Raji (cell line): ENCODE data around the gene FBL.

ENCODE experiments used
- POLR2A ChIP-seq: IDR thresholded peaks from 2 replicates; pipeline ENCODE4 v1.6.1; 2011; ENCODE audit warnings: low read depth, low read length, control low read depth; ENCODE audit not compliant: insufficient read depth

FBL gene

DNA sequence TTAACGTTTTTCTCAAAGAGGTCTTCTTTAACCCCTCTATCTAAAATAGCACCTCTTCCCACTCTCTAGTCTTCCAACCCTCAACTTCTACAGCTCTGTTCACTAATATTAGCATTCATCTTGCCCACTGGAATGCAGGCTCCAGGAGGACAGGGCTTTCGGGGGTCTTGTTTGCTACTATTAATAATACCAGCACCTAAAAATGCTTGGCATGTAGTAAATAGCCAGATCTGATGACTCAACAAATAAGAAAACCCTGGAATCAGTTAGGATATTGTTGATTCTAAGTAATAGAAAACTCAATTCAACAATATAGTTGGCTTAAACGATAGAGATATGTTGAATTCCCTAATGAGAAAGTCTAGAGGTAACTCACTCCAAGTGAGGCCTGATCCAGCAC lies 26.4 kb downstream of the FBL start:
- TF ChIP-seq POLR2A: no peak

GRCh38 chr19:39818626-39819097 lies 27.5 kb downstream of the FBL start:
- TF ChIP-seq POLR2A: no peak

GRCh38 chr19:39817888-39818561 lies 28.2 kb downstream of the FBL start:
- no peak for TF ChIP-seq POLR2A

- no peak for TF ChIP-seq POLR2A
These were observed 29.7 kb downstream of the FBL start for GRCh38 chr19:39816287-39817048.

DNA sequence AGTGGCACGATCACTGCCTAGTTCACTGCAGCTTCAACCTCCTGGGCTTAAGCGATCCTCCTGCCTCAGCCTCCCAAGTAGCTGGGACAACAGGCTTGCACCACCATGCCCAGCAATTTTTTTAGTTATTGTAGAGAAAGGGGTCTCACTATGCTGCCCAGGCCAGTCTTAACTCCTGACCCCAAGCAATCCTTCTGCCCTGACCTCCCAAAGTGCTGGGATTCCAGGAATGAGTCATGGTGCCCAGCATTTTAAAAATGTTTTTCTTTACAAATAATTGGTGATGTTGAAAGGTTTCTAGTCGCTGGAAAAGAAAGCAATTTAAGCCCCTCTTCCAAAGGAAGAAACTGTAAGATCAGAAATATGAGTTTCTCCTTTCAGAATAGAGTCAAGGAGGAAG lies 31.6 kb downstream of the FBL start:
- no peak for TF ChIP-seq POLR2A

- TF ChIP-seq POLR2A: no peak
These were observed 32.8 kb downstream of the FBL start for GRCh38 chr19:39813264-39813993.

- TF ChIP-seq POLR2A: no peak
These were observed 35.1 kb downstream of the FBL start for GRCh38 chr19:39811064-39811463.

- no peak for TF ChIP-seq POLR2A
These were observed 35.8 kb downstream of the FBL start for GRCh38 chr19:39810424-39810823.

DNA sequence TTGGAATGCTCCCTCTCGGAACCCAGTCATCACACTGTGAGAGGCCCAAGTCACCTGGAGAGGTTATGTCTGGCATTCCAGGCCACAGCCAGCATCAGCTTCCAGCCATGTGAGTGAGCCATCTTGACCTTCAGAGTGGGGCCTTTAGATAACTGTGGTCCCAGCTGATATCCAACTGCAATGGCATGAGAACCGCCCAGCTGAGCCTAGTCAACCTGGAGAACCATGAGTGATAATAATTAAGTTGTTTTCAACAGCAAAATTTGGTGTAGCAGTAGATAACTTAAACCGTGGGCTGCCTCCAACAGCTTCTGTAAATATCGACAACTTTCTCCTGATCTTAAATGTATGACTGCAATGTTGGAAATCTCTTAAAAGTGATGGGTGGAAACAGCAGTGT lies 36.8 kb downstream of the FBL start:
- TF ChIP-seq POLR2A: no peak

DNA sequence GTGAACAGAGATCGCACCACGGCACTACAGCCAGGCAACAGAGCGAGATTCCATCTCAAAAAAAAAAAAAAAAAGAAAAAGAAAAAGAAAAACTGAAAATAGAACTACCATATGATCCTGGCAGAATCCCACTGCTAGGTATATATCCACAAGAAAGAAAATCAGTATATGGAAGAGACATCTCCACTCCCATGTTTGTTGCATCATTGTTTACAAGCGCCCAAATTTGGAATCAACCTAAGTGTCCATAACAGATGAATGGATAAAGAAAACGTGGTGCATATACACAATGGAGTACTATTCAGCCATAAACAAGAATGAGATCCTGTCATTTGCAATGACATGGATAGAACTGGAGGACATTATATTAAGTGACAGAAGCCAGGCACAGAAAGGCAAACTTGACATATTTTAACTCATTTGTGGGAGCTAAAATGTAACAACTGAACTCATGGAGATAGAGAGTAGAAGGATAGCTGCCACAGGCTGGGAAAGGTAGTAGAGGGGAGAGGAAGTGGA lies 38.3 kb downstream of the FBL start:
- TF ChIP-seq POLR2A: no peak

- no peak for TF ChIP-seq POLR2A
These were observed 41.1 kb downstream of the FBL start for GRCh38 chr19:39805104-39805503.

DNA sequence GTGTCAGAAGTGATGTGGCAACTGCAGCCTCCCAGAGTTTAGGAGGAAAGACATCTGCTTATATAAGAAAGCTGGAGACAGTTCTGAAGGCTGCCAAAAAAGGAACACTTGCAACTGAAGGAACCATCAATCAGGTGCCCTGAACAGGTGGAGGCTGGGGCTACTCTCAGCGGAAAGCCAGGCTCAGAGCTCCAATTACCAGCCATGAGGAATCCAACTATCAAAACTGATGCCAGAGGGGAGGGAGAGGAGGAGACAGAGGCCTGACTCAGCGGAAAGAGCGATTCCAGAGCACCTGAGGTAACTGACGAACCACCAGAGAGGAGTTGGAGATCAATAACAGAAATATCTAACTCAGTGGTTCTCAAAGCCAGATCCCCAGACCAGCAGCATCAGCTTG lies 43.2 kb downstream of the FBL start:
- no peak for TF ChIP-seq POLR2A

DNA sequence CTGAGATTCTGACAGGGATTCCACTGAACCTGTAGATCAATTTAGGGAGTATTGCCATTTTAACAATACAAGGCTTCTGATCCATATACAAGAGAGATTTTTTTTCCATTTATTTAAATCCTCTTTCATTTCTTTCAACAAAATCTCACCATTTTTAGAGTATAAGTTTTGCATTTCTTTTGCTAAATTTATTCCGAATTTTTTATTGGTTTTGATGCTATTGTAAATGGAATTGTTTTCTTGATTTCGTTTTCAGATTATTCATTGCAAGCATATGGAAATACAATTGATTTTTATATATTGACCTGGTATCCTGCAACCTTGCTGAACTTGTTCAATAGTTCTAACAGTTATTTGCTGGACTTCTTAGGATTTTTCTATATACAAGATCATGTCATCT lies 49.1 kb downstream of the FBL start:
- TF ChIP-seq POLR2A: no peak

- TF ChIP-seq POLR2A: no peak
These were observed 50.1 kb downstream of the FBL start for GRCh38 chr19:39796000-39796498.

DNA sequence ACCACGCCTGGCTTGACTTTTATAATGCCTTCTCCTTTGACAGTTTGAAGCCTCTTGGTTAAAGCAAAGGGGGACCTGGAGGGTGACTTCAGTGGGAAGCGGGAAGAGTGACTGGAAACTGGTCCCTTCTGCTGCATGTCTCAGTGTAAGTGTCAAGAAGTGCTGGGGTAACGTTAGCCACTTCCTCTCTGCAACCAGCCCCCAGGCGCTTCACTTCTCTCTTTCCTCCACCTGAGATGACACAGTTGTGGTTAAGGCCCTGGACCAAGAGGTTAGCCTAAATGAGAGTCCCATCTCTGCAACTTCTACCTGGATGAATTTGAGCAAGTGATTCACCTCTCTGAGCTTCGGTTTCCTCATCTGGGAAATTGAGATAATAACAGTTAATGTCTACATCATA lies 51.2 kb downstream of the FBL start:
- TF ChIP-seq POLR2A: no peak
